ENCODE results near the gene KCNMB1.
"Not testable (repeated sequence)": the region's sequence is repeated elsewhere in the genome, so short reads cannot be mapped to it uniquely, and the experiment has no call there.

Gene KCNMB1

DNA sequence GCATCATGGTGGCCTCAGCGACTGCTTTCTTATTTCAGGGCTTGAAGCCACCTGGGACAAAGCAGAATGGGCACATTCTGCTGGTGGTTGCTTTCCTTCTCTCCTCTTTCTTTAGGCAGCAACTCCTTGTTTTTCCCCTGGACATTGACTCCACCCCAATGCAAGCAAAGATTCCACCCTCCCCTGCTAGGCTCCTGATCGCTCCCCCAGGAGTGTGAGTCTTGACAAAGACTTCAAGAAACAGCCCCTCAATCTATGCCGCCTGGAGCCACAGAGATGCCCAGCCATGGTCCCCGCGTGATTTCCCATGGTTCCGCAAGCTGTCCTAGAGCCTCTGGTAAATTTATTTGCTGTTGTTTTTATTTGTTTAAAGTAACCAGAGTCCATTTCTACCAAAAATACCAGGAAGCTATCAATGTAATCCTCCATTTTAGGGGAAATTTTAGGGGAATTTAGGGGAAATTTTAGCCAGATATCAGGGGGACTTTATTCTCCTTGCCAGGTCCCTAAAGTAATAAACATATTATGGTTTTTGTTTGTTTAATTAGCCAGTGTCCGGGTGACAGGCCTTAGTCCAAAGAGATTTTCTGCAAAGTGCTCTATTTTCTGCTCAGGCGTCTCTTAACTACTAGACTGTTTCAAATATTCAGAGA is 2.3 kb downstream of the KCNMB1 start:
- TF ChIP-seq SUZ12 (IDR thresholded peaks at IDR 0.05) (no peak), ZNF384 (IDR thresholded peaks at IDR 0.05) (no peak)
- DNase-seq (ENCODE audit: extremely low spot score): no peak
- POLR2A ChIA-PET: no interaction called here
- CTCF ChIA-PET: no interaction called here

DNA sequence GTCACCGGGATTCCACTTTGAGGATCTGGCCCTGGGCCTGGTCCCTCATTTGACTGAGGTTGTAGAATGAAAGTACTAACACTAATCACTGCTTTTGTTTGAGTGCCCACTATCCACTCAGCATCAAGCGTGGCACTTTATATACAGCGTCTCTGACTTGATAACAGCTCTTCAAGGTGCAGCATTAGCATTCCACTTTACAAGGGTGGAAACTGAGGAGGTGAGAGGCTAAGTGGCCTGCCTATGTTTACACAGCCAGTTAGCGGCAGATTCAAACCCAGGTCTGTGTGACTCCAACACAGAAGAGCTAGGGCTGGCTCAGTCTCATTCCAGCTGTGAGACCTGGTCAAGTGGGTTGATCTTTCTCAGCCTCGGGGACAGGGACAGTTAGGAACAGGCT is 5.9 kb downstream of the KCNMB1 start:
- ChIA-PET POLR2A (no interaction called here), CTCF (interaction anchor here (0.6 kb wide), 1 partner anchor 210 kb away, joined by 4 read pairs; no protein-coding TSS in a partner anchor)
- DNase-seq (ENCODE audit: extremely low spot score): no peak
- TF ChIP-seq NFRKB (IDR thresholded peaks at IDR 0.05): no peak
- TF ChIP-seq BHLHE40 (IDR thresholded peaks at IDR 0.05; ENCODE audit: borderline replicate concordance): no peak
- TF ChIP-seq, protein P1, sequence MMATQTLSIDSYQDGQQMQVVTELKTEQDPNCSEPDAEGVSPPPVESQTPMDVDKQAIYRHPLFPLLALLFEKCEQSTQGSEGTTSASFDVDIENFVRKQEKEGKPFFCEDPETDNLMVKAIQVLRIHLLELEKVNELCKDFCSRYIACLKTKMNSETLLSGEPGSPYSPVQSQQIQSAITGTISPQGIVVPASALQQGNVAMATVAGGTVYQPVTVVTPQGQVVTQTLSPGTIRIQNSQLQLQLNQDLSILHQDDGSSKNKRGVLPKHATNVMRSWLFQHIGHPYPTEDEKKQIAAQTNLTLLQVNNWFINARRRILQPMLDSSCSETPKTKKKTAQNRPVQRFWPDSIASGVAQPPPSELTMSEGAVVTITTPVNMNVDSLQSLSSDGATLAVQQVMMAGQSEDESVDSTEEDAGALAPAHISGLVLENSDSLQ (IDR thresholded peaks at IDR 0.05): no peak
- TF ChIP-seq SP1 (IDR thresholded peaks at IDR 0.05): no peak
- no peak for TF ChIP-seq SUZ12 (IDR thresholded peaks at IDR 0.05)
- no peak for TF ChIP-seq HDGF (IDR thresholded peaks at IDR 0.05; ENCODE audit: borderline replicate concordance)
- no peak for TF ChIP-seq CTBP1 (IDR thresholded peaks at IDR 0.05; ENCODE audit: borderline replicate concordance)
- no peak for TF ChIP-seq TARDBP (IDR thresholded peaks at IDR 0.05)
- no peak for TF ChIP-seq FOXK2 (IDR thresholded peaks at IDR 0.05)
- no peak for TF ChIP-seq ELF4 (IDR thresholded peaks at IDR 0.05)
- TF ChIP-seq LEF1 (IDR thresholded peaks at IDR 0.05; ENCODE audit: borderline replicate concordance): no peak
- TF ChIP-seq FOXA1 (IDR thresholded peaks at IDR 0.05): no peak
- no peak for TF ChIP-seq ZNF384 (IDR thresholded peaks at IDR 0.05)
- TF ChIP-seq FOXM1 (IDR thresholded peaks at IDR 0.05; ENCODE audit: borderline replicate concordance): no peak
- no peak for TF ChIP-seq L3MBTL2 (conservative IDR thresholded peaks at IDR 0.05)
- TF ChIP-seq ARNT (IDR thresholded peaks at IDR 0.05): no peak

DNA sequence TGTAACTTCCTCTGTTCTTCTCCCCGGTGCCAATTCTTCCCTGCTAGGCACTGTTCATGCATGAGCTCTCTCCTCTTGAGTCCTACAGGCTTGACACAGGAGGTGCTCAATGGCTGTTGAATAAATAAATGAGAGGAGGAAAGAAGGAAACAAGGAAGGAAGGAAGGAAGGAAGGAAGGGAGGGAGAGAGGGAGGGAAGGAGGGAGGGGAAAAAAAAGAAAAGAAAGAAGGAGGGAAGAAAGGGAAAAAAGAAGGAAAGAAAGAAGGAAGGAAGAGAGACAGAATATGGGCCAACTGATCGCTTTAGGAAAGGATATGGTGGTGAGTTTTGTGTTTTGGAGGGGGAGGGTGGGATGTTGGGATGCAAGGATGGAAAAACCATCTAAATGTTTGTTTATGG is 6.4 kb downstream of the KCNMB1 start:
- no peak for DNase-seq (ENCODE audit: extremely low spot score)
- POLR2A ChIA-PET: no interaction called here
- no peak for TF ChIP-seq SP1 (IDR thresholded peaks at IDR 0.05)
- TF ChIP-seq NFRKB (IDR thresholded peaks at IDR 0.05): no peak
- TF ChIP-seq LEF1 (IDR thresholded peaks at IDR 0.05; ENCODE audit: borderline replicate concordance): no peak
- TF ChIP-seq FOXM1 (IDR thresholded peaks at IDR 0.05; ENCODE audit: borderline replicate concordance): no peak
- TF ChIP-seq ELF4 (IDR thresholded peaks at IDR 0.05): no peak
- no peak for TF ChIP-seq CTBP1 (IDR thresholded peaks at IDR 0.05; ENCODE audit: borderline replicate concordance)
- CTCF ChIA-PET: interaction anchor here (0.6 kb wide), 1 partner anchor 210 kb away, joined by 4 read pairs; no protein-coding TSS in a partner anchor

DNA sequence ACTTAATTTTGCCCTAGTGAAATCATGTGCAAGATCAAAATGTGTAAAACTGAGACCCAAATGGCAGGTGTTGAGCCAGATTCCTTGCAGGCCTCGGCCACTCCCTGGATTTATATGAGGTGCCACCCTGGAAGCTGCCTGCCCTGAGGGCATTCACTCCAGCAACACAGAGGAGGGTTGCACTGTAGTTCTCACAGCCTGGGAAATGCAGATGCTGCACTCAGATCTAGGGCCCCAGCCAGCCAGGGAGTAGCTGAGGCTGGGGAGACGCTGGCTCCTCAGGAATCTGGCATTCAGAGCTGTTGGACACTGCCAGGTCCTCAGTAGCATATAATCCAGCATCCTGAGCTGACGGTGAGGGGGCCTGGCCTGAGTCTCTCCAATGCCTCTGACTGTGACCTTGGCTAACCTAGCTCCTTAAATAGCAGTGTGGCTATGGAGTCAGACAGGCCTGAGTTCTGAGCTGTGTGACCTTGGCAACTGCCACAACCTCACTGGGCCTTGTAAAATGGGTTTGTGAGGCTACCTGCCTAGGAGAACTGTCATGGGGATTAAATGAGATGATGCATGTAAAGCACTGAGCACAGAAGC is 8.7 kb downstream of the KCNMB1 start:
- DNase-seq (ENCODE audit: extremely low spot score): no peak
- CTCF ChIA-PET: interaction anchor here (0.6 kb wide), 1 partner anchor 33 kb away, joined by 5 read pairs; no protein-coding TSS in a partner anchor
- POLR2A ChIA-PET: no interaction called here
- TF ChIP-seq LEF1 (IDR thresholded peaks at IDR 0.05; ENCODE audit: borderline replicate concordance) (no peak), NFRKB (IDR thresholded peaks at IDR 0.05) (no peak), FOXK2 (IDR thresholded peaks at IDR 0.05) (no peak), ARNT (IDR thresholded peaks at IDR 0.05) (no peak), L3MBTL2 (conservative IDR thresholded peaks at IDR 0.05) (no peak), SP1 (IDR thresholded peaks at IDR 0.05) (no peak), SUZ12 (IDR thresholded peaks at IDR 0.05) (no peak), TARDBP (IDR thresholded peaks at IDR 0.05) (no peak), HDGF (IDR thresholded peaks at IDR 0.05; ENCODE audit: borderline replicate concordance) (no peak), FOXA1 (IDR thresholded peaks at IDR 0.05) (no peak), BHLHE40 (IDR thresholded peaks at IDR 0.05; ENCODE audit: borderline replicate concordance) (no peak)

DNA sequence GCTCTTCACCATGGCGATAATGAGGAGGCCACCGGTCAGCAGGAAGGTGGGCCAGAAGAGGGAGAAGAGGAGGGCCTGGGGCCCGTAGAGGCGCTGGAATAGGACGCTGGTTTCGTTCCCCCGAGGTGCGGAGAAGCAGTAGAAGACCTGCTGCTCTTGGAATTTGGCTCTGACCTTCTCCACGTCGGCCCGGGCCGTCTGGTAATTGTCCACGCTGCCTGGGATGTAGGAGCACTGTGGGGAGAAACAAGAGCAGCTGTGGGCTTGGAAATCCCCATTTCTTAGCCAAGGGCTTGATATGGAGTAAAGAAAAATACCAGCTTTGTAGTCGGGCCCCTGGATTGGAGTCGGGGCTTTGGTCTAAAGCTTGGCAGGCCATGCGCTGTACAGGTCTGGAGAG is 10.4 kb downstream of the KCNMB1 start:
- TF ChIP-seq NFRKB (IDR thresholded peaks at IDR 0.05): no peak
- no peak for TF ChIP-seq FOXM1 (IDR thresholded peaks at IDR 0.05; ENCODE audit: borderline replicate concordance)
- no peak for TF ChIP-seq ARNT (IDR thresholded peaks at IDR 0.05)
- no peak for TF ChIP-seq ZNF384 (IDR thresholded peaks at IDR 0.05)
- no peak for TF ChIP-seq FOXK2 (IDR thresholded peaks at IDR 0.05)
- TF ChIP-seq ELF4 (IDR thresholded peaks at IDR 0.05): no peak
- POLR2A ChIA-PET: no interaction called here
- CTCF ChIA-PET: no interaction called here
- no peak for DNase-seq (ENCODE audit: extremely low spot score)

DNA sequence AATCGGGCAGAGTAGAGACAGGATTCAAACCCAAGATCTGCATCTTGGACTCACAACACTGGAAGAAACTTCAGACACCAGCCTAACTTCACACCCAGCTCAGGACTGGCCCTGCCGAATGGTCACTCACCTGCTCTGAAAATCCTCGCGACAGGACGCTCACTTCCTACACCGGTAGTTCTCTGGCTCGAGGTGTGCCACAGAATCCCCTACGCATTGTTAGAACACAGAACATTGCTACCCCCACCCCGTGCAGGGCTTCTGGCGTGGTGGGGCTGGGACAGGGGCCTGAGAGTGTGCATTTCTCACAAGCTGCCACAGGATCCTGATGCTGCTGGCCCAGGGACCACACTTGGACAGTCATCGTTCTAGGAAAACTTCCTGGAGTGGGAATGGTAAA is 12.1 kb downstream of the KCNMB1 start:
- no peak for DNase-seq (ENCODE audit: extremely low spot score)
- ChIA-PET POLR2A (no interaction called here), CTCF (no interaction called here)
- TF ChIP-seq SUZ12 (IDR thresholded peaks at IDR 0.05) (no peak), FOXM1 (IDR thresholded peaks at IDR 0.05; ENCODE audit: borderline replicate concordance) (no peak), CTBP1 (IDR thresholded peaks at IDR 0.05; ENCODE audit: borderline replicate concordance) (no peak), FOXK2 (IDR thresholded peaks at IDR 0.05) (no peak), NFRKB (IDR thresholded peaks at IDR 0.05) (no peak), SP1 (IDR thresholded peaks at IDR 0.05) (no peak), HDGF (IDR thresholded peaks at IDR 0.05; ENCODE audit: borderline replicate concordance) (no peak), ZNF384 (IDR thresholded peaks at IDR 0.05) (no peak), FOXA1 (IDR thresholded peaks at IDR 0.05) (no peak), BHLHE40 (IDR thresholded peaks at IDR 0.05; ENCODE audit: borderline replicate concordance) (no peak), LEF1 (IDR thresholded peaks at IDR 0.05; ENCODE audit: borderline replicate concordance) (no peak), ELF4 (IDR thresholded peaks at IDR 0.05) (no peak), L3MBTL2 (conservative IDR thresholded peaks at IDR 0.05) (no peak)
- TF ChIP-seq, protein P1 (IDR thresholded peaks at IDR 0.05): no peak

DNA sequence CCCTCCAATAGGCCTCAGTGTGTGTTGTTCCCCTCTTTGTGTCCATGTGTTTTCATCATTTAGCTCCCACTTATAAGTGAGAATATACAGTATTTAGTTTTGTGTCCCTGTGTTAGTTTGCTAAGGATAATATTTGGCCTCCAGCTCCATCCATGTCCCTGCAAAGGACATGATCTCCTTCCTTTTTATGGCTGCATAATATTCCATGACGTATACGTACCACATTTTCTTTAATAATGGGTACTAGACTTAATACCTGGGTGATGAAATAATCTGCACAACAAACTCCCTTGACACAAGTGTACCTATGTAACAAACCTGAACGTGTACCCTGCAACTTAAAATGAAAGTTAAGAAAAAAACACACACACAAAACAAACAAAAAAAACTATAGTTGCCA is 12.6 kb downstream of the KCNMB1 start:
- DNase-seq (ENCODE audit: extremely low spot score); CTCF ChIA-PET; POLR2A ChIA-PET: not testable (repeated sequence)

All from HEK293T (cell line).